K562 (cell line): ENCODE data around the gene TMEM120A. TPM values are rescaled to one million over a fixed set of nuclear protein-coding genes. Genes with fewer than 3 reads are reported as not detected.

ENCODE experiments used
- ATAC-seq: fragments of 200-7000 bp; cut with Tn5 transposase; 3 replicates; pipeline ENCODE4 v1.9.1; 2020; ENCODE audit warnings: moderate library complexity
- BruUV-seq: library from RNA; stranded (reverse); fragments of 400-500 nt; replicated peaks from 2 replicates; lab custom pipeline; 2021; lab: Mats Ljungman, UMichigan
- CTCF ChIA-PET: fragments of 300-600 bp; formaldehyde crosslinking; extraction: SDS; loops from one replicate; lab custom pipeline; 2021; ENCODE audit warnings: low intra/inter-chr PET ratio; lab: Yijun Ruan, JAX
- POLR2A ChIA-PET: fragments of 300-600, 350-650 bp; sonication (Branson Sonifier 250); formaldehyde crosslinking; extraction: SDS; loops from one replicate; lab custom pipeline; 2021; ENCODE audit warnings: antibody characterized with exemption, inconsistent platforms; lab: Yijun Ruan, JAX
- DNase-seq, 4 experiments: peaks; one replicate each; pipeline versions ENCODE4 v3.0.0 to v3.0.0-alpha.2; 2011 to 2018; ENCODE audit warnings: low spot score in 3 of 4, mixed read lengths in 3 of 4; ENCODE audit errors: extremely low read depth in 1 of 4
- FAIRE-seq: peaks from 2 replicates; lab custom pipeline; 2011; peaks lifted over from hg19 to GRCh38; lab: Jason Lieb, UNC
- H2AFZ ChIP-seq: 2 replicates; pipeline ENCODE4 v1.6.0; 2011; ENCODE audit warnings: low read depth, low read length, control low read depth, inconsistent platforms
- H3K27ac ChIP-seq: fragments of 200-600 bp; 3 replicates; pipeline ENCODE4 v1.8.0; 2011; ENCODE audit warnings: low read depth, mild to moderate bottlenecking, control low read depth, inconsistent platforms, low read length, moderate library complexity, mixed read lengths; ENCODE audit errors: extremely low read depth
- H3K27me3 ChIP-seq, 2 experiments: fragments of 300-600 bp in 1 of 2; 2 replicates in 1 of 2; 3 replicates in 1 of 2; pipeline versions ENCODE4 v1.6.0 to v1.8.0; 2011; ENCODE audit warnings: inconsistent platforms in 2 of 2, low read length in 2 of 2, mild to moderate bottlenecking in 1 of 2, mixed read lengths in 1 of 2, moderate library complexity in 1 of 2; ENCODE audit not compliant: control insufficient read depth in 2 of 2, insufficient read depth in 2 of 2
- H3K36me3 ChIP-seq: fragments of 300-600 bp; 3 replicates; pipeline ENCODE4 v1.8.0; 2011; ENCODE audit warnings: mild to moderate bottlenecking, low read length, inconsistent platforms; ENCODE audit not compliant: control insufficient read depth, insufficient read depth
- H3K4me1 ChIP-seq, 2 experiments: fragments of 200-600 bp in 1 of 2; replicated peaks in 1 of 2; 2 replicates in 1 of 2; 3 replicates in 1 of 2; pipeline versions ENCODE4 v1.5.1 to v1.8.0; 2011; ENCODE audit warnings: inconsistent platforms in 2 of 2, low read length in 2 of 2, mild to moderate bottlenecking in 1 of 2, mixed read lengths in 1 of 2, moderate library complexity in 1 of 2; ENCODE audit not compliant: control insufficient read depth in 2 of 2, insufficient read depth in 2 of 2
- H3K4me2 ChIP-seq: 2 replicates; pipeline ENCODE4 v1.6.1; 2011; ENCODE audit warnings: low read length, control low read depth, inconsistent platforms, mixed read lengths; ENCODE audit not compliant: insufficient read depth
- H3K4me3 ChIP-seq: fragments of 200-600 bp; sonication (generic), shearing (Covaris generic); 2 replicates; pipeline ENCODE4 v1.5.1; 2016; ENCODE audit warnings: control low read depth, inconsistent platforms
- H3K79me2 ChIP-seq: fragments of 200-600 bp; 3 replicates; pipeline ENCODE4 v1.8.0; 2011; ENCODE audit warnings: low read length, inconsistent platforms; ENCODE audit not compliant: control insufficient read depth, insufficient read depth
- H3K9ac ChIP-seq, 2 experiments: 2 replicates each; pipeline versions ENCODE4 v1.6.0 to v1.6.1; 2011; ENCODE audit warnings: low read depth in 2 of 2, low read length in 2 of 2, control low read depth in 1 of 2, inconsistent platforms in 1 of 2, mild to moderate bottlenecking in 1 of 2, mixed read lengths in 1 of 2; ENCODE audit not compliant: insufficient read depth in 1 of 2
- H3K9me1 ChIP-seq: one replicate; pipeline ENCODE4 v1.6.0; 2011; ENCODE audit warnings: inconsistent platforms, mild to moderate bottlenecking, low read length, moderate library complexity; ENCODE audit not compliant: control insufficient read depth, insufficient read depth
- H3K9me3 ChIP-seq: replicated peaks from 2 replicates; pipeline ENCODE4 v1.5.1; 2011; ENCODE audit warnings: low read depth, low read length, inconsistent platforms; ENCODE audit not compliant: control insufficient read depth, insufficient read depth
- H4K20me1 ChIP-seq: replicated peaks from 2 replicates; pipeline ENCODE4 v1.6.1; 2011; ENCODE audit warnings: low read length, inconsistent platforms, mixed read lengths; ENCODE audit not compliant: control insufficient read depth, insufficient read depth
- CTCF ChIP-seq, 3 experiments: IDR thresholded peaks in 2 of 3; conservative IDR thresholded peaks in 1 of 3; 2 replicates each; pipeline ENCODE4 v1.5.1; 2011 to 2012; ENCODE audit warnings: low read length in 3 of 3, mild to moderate bottlenecking in 3 of 3, control low read depth in 2 of 3, improper control_type of control experiment in 1 of 3, inconsistent platforms in 1 of 3, low read depth in 1 of 3, mixed read lengths in 1 of 3, moderate library complexity in 1 of 3; ENCODE audit not compliant: insufficient read depth in 2 of 3
- RAD21 ChIP-seq, 2 experiments: fragments of 250-450 bp in 1 of 2; fragments of 450-650 bp in 1 of 2; sonication (Bioruptor Pico) in 1 of 2; formaldehyde crosslinking in 1 of 2; IDR thresholded peaks in 1 of 2; conservative IDR thresholded peaks in 1 of 2; 2 replicates each; pipeline versions ENCODE4 v1.4.0 to v1.8.0; 2020 to 2022; ENCODE audit warnings: mild to moderate bottlenecking in 2 of 2, moderate library complexity in 1 of 2
- REST ChIP-seq, 2 experiments: fragments of 450-650 bp; formaldehyde crosslinking in 1 of 2; IDR thresholded peaks; 2 replicates each; pipeline versions ENCODE4 v1.4.0 to v1.6.1; 2014 to 2020; ENCODE audit warnings: mild to moderate bottlenecking in 2 of 2, borderline replicate concordance in 1 of 2, low read depth in 1 of 2
- ZBTB33 ChIP-seq: sonication (generic); formaldehyde crosslinking; IDR thresholded peaks from 2 replicates; pipeline ENCODE4 v1.8.1; 2023; ENCODE audit warnings: mild to moderate bottlenecking, missing genetic modification reagents
- WGBS: fragments of 100-300 bp; shearing (Covaris generic); methylation state at CpG from one replicate; pipeline ENCODE4 v1.1.6; 2016; ENCODE audit warnings: low coverage, mixed read lengths; ENCODE audit not compliant: insufficient coverage; ENCODE audit errors: missing lambda C conversion rate; 5-methylcytosine and 5-hydroxymethylcytosine counted together
- in situ Hi-C: fragments of 300-500 bp; cut with MboI; formaldehyde crosslinking; loops from 4 replicates; pipeline ENCODE4 v1.15.0; 2018; ENCODE audit warnings: inconsistent platforms, mixed read lengths
- intact Hi-C: fragments of 100-400 bp; cut with micrococcal nuclease; formaldehyde crosslinking; loops from 2 replicates; pipeline ENCODE4 v1.14.2; 2022
- polyA plus RNA-seq, 8 experiments: library from polyadenylated mRNA; depleted of rRNA in 4 of 8; stranded (reverse) in 5 of 8; unstranded in 3 of 8; fragments of >200 nt; fragmentation: Nextera tagmentation in 2 of 8; fragmentation: Illumina TruSeq in 1 of 8; extraction: Ambion mirVana in 2 of 8; extraction: Trizol in 1 of 8; gene quantifications; 2 replicates each; pipeline versions ENCODE4 v1.2.1 to v1.2.3, GENCODE V29; 2011 to 2014; ENCODE audit warnings: inconsistent platforms in 1 of 8, missing spikeins in 1 of 8
- total RNA-seq, 7 experiments: library from RNA; depleted of rRNA in 6 of 7; stranded (reverse); fragments of >200 nt in 6 of 7; fragmentation: Illumina TruSeq in 2 of 7; extraction: Trizol in 2 of 7; gene quantifications; 2 replicates each; pipeline versions ENCODE4 v1.2.1 to v1.2.3, GENCODE V29; 2011 to 2021; ENCODE audit warnings: low replicate concordance in 1 of 7

TMEM120A gene
- total and polyA plus RNA-seq, 9 of the 15 experiments (the other 6 are each of a cell fraction or from before 2014, with no cell fraction given) = 2.3 to 90.2 (median 22.9) TPM

- Histone ChIP-seq H3K4me3 (no peak overlapping the region), H3K4me2 (no peak overlapping the region), H3K79me2 (no peaks in the 10 kb centered on the region), H3K9me3 (no peaks in the 10 kb centered on the region), H3K9me1 (peaks cover 2% of the 10 kb centered on the region), H2AFZ (no peak overlapping the region), H3K27ac (no peak overlapping the region), H3K36me3 (peaks cover 61% of the 10 kb centered on the region; the same call in 2 of the 3 replicates), H3K27me3 (no peaks in the 10 kb centered on the region), H4K20me1 (no peaks in the 10 kb centered on the region), H3K4me1 (peaks cover 0 to 12% of the 10 kb centered on the region in 2 experiments; a peak in 1 of 5 replicates), H3K9ac (no peak overlapping the region)
- intact Hi-C loops (no loop called here), in situ Hi-C loops (no loop called here)
- no TSS peak for BruUV-seq
- ChIA-PET POLR2A (interaction anchor here (0.6 kb wide), 1 partner anchor 9 kb away, joined by 4 read pairs; no protein-coding TSS in a partner anchor), CTCF (no interaction called here)
- ATAC-seq = peak; percentile 89
- TF ChIP-seq ZBTB33 (CRISPR knock-in tag) (peak; percentile 84), CTCF (IDR thresholded peaks at IDR 0.05 in 2 of 3, conservative IDR thresholded peaks at IDR 0.05 in 1 of 3; ENCODE audit: insufficient read depth in 2 of 3, low read depth in 1 of 3, low read length in 3 of 3) (peak; percentile 27 to 37 (median 31); a peak in 2 of 6 replicates), RAD21 (CRISPR knock-in tag; conservative IDR thresholded peaks at IDR 0.05 in 1 of 2, IDR thresholded peaks at IDR 0.05 in 1 of 2) (0 out of 4 replicates have a peak, but pooled peaks of 1 of the 2 experiments have one; percentile 26), REST (IDR thresholded peaks at IDR 0.05; ENCODE audit: borderline replicate concordance) (no peak), REST (CRISPR knock-in tag; IDR thresholded peaks at IDR 0.05; ENCODE audit: low read depth) (no peak)
- no peak for DNase-seq
- 93% methylated on average over 7 of the region's 7 CpGs for WGBS
- FAIRE-seq = no peak
These were observed 33.2 kb downstream of the TMEM120A start for GRCh38 chr7:75961218-75961617.
